ENCODE data around the gene RAD18.

RAD18 gene

DNA sequence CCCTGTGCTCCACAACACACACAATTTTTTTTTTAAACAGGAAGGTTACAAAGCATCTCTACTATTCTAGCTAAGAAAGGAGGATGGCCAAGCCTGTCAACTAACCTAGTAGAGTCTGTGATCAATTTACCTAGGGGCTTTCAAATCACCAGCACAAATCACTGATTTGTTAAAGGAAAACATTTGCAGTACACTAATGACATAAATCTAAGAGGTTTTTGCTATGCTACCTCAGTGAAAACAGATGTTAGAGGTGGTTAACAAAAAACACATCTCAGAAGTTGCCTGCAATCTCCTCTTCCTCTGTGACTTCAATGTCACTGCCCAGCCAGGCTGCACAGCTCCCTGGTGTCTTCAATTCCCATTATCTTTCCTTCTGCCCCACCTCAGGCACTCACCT, 72.0 kb downstream of the RAD18 start:
- no peak for DNase-seq

DNA sequence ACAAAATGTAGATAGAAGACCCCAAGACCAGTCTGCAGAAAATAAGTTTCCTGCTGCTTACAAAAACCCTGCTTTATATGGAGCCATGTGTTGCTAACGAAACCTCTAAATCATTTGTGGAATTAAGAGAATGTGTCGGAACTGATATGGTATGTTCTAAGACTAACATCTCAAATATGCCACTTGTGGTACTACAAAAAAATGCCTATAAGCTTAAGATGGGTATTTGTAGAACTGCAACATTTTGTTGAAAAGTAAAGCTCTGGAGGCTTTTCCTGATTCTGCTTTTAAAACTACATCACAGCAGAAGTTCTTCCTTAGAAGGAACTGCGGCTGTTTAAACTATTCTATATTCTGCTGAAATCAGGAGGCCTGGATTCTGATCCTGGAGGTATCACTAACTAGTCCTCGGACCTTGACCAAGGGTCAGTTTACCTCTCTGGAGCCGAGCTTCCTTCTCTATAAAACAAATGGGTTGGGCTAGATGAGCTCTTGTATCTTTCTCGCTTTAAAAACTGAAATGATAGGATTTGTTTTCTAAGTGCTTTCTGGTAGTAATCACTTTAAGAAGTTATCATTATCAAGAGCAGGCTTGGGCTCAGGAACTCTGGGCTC, 74.9 kb downstream of the RAD18 start:
- no peak for DNase-seq

DNA sequence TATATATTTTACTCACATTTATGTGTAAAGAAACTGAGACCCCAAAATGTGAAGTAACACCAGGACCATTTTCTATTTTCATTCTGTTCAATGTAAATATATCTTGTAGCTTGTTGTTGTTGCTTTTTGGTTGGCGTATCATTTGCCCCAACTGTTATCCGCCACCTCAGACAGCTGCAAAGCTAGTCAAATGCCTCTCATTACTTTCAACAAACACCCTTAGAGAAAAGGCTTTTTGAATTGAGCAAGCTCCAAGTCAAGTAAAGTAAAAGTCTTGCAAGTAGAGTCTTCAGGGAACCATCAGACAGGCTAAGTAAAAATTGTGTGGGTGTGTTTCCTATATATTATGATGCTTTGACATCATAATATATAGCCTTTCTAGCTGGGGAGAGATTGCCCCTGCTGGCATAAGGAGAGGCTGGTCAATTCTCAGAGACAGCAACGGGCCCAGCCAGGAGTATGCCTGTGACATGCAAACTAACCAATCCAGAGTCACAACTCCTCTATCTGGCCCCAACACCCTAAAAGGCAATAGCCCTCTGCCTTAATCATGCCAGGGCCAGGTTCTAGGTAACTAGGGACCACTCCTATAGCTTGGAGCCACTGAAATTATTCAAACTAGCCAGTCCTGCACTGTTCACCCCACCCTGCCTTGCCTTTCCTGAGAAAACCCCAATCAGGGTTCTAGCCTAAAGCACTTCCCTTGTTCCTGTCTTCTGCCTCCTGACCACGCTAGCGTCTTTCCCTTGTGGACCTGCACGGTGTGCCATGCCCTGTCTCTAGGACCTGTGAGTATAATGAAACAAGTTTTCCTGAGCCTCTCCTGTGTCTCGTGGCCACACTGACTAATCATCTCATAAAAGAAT, 75.6 kb downstream of the RAD18 start:
- no peak for DNase-seq

DNA sequence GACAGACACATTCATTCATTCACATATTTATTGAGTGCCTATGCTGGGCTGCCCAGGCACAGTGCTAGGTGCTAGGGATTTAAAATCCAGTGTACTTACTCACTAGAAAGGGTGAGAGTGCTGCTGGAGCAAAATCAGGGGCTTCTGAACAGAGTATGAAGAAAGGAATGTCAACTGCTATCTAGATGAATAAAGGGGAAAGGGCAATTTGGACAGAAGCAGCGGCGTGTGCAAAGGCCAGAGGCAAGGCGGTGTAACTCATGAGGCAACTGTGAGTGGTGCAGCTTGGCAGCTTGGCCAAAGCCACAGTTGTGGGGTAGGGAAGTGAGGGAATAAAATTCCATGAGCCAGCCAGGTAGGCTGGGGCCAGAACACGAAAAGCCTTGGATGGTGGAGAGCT, 76.7 kb downstream of the RAD18 start:
- DNase-seq = no peak

DNA sequence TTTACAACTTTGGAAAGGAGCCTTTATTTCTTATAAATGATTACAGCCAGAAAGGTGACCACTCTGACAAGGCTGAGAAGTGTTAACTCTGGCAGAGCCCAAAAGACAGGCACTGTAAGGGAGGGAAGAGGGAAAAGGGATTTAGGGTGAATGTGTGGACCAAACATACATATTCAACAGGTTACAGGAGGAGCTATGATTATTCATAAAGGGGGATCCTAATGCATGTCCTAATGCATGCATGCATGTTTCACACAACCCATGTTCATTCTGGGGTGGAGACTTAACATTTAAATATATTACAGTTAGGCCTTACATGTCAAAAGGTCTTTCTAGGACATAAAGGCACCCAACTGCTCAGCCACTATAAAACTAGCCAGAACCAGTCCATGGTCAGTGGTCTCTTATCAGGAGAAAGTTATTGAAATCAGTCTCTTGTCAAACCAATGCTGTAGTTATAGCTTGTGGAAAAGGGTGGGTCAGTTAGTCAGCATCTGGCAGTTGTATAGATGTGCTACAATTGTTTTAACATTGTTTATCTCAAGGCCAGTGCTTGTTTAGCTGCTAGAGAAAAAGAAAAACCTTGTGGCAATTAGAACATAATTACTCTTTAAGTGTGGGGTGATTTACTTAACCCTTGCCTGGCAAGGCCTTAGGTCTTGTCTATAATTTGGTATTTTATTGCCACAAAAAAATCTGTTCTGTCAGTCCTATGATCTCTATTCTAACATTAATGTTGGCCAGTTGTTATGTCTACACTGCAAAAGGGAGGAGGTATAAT, 77.5 kb downstream of the RAD18 start:
- DNase-seq = no peak

DNA sequence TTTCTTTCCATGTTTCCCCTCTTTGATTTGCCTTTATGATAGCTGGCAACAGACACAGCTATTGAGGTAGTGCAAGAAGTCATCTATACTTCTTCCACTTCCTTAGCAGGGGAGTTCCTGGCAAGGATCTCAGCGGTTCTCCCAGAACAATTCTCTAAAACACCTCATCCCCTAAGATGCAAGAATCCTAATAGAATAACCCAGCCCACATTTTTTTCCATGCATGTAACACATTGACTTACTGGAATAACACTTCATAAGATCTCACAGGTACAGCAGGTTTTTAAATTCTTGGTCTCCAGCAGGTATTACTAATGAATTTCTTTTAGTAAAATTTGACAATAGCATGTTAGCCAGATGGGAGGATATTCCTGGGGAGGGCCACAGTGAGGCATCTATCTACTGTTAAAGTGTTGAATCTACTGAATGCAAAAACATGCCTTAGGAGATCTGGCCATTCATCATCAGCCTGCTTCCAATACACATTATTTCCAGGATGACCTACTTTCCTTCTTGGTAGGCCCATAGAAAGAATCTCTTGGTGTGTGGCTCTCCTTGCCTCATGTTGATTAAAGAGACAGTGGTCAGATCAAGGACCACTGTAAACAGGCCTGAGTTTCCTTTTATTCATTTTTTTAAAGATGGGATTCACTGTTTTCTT, 78.5 kb downstream of the RAD18 start:
- DNase-seq = no peak

DNA sequence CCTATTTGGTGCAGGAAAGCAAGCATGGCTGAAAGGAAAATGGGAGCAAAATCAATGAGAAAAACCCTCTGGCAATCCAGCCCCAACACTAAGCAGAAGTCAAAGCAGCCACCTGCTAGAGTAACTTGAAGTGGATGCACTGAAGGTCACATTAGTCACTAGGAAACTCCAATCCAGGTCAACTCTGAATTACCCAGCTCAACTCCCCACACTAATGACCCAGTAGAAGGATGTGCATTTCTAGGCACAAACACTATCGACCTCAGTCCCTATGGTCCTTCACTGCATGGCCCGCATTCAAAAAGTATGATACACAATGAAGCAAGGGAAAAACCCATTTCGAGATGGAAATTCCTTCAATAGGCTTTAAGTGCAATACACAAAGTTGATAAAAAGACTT, 80.6 kb downstream of the RAD18 start:
- no peak for DNase-seq

DNA sequence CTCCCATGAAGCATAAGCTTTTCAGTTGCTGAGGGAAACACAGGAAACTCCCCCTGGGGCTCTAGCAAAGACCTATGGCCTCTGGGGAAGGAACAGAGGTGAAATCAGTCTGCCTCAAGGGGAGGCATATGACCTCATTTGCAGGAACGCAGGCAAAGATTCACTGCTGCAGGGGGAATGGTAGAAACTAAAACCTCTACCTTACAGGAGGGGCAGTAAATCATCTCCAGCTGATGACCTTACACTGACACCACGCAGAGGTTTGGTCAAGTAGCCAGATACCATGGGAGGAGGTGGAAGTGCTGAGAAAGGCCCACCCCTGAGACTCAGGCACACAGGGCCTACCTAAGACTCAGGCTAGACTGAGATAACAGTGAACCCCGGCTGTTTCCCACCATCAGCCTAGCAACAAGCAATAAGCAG, 81.1 kb downstream of the RAD18 start:
- DNase-seq = no peak

DNA sequence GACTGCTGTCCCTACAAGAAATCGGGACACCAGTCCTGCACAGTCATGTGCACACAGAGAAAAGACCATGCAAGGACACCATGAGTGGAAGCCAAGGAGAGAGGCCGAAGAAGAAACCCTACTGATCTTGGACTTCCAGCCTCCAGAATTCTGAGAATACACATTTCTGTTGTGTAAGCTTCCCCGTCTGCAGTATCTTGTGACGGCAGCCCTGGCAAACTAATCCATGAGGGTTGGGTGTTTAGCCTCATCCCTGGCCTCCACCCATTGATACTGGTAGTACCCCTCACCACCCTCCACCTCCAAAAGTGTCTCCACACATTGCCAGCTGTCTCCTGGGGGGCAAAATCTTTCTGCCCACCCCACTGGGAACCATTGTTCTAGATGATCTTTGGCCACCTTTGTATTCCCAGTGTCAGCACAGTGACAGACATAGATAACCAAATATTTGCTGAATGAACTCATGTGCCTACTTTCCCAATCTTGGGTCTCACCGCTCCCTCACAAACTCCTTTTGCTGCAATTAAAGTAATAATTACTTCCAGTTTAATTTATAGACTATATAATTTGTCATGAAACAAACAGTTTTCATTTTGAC, 83.8 kb downstream of the RAD18 start:
- DNase-seq = no peak

DNA sequence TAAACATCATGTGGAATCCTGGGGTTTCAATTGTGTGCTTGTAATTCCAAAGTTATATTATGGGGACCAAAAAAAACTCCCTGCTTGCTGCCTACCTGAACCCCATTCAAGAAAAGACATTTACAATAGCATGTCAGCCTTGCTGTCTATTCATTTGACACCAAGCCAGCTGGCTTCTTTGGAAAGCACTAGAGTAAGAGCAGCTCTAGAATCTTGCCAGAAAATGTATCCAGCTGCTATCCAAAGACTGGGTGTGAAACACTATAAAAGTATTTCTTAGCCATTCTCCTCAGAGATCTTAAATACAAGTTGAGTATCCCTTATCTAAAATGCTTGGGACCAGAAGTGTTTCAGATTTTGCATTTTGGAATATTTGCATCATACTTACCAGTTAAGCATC, 87.4 kb downstream of the RAD18 start:
- no peak for DNase-seq

DNA sequence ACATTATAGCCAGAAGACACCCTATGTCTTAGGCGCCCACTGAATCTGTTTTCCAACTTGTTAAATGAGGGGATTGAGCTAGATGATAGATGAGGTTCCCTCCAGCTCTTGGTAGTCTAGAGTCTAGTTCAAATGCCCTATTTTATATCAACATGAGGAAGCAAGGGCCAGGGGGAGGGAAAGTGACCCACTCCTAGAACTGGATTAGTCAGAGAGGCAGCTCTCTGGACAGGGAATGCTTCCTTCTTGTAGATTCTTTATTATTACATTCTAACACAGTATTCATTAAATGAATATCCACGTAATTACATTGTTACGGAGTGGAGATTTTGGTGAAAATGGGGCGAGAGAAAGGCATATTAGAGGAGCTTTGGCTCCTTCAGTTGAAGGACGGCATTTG, 89.5 kb downstream of the RAD18 start:
- DNase-seq = no peak

DNA sequence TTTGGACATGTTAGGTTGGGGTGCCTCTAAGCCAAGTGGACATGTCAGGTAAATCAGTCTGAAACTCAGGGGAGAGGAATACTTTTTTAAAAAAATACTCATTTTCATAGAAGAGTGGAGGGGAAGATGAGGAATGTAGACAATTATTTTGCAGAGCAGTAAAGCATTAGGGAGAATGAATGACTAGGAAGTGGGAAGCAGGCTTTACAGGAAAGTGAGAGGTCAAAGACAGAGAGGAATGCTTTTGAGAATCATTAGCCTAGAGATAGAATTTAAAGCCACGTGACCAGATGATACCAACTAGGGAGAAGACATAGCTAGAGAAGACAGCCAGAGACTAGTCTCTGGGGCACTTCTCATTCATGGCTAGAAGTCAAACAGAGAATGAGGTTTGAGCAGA, 91.0 kb downstream of the RAD18 start:
- DNase-seq = no peak

DNA sequence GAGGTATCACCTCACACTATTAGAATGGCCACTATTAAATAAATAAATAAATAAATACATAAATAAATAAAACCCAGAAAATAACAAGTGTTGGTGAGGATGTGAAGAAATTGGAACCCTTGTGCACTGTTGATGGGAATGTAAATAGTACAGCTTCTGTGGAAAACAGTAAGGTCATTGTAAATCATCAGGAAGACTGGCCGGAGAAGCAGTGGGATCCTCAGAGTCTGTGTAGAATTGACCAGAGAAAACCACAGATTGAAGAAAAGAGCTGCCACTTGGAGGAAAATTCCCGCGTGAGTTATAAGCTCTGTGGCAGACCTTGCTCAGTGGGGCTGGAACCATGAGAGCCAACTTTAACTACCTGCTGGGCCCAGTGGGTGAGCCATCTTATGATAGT, 92.0 kb downstream of the RAD18 start:
- no peak for DNase-seq

DNA sequence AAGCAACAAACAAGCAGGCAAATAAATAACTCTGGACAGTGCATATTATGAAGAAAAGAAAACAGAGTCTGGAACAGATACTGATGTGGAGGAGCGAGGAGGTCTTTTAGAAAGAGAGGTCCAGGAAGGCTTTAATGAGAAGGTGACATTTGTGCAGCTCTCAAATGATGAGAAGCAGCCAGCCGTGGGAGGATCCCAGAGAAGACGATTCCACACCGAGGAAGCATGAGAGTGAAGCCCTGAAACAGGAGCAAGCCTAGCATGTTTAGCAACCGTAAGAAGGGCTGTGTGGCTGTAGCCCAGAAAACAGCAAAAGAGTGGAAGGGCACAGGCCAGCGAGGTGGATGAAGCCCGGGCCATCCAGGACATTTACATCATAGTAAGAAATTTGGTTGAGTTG, 93.1 kb downstream of the RAD18 start:
- no peak for DNase-seq

DNA sequence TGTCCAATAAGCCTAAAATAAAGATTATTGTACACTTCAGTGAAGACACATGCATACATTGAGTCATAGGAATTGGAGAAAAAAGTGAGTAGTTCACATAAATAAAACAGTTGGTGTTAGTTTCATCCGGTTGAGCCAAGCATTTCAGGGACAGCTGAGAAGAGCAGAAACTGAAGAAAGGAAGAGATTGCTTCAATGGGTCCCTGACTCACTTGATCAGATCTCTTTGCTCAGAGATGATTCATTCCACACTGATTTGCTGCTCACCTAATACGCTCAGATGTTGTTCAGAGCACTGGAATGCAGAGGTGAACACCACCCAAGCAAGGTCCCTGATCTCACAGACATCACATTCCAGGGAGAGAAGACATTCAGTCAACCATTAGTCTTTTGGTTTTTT, 93.7 kb downstream of the RAD18 start:
- DNase-seq = no peak

DNA sequence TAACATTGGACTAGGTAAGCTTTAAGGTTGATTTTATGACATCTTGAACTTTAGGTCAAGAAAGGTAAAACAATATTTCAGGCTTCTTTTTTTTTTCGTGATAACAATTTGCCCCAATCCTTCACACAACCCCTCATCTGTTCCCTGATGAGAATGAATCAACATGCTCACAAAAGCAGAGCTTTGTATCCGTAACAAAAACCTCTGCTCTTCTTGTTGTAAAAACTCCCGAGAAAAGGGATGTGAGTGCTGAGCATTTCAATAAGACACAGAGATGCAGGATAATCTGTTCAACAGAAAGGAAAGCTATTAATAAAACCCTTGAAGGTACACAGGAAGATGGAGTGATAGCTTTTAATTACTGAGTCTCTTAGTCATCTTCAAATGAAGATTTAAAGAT, 94.3 kb downstream of the RAD18 start:
- DNase-seq = no peak

DNA sequence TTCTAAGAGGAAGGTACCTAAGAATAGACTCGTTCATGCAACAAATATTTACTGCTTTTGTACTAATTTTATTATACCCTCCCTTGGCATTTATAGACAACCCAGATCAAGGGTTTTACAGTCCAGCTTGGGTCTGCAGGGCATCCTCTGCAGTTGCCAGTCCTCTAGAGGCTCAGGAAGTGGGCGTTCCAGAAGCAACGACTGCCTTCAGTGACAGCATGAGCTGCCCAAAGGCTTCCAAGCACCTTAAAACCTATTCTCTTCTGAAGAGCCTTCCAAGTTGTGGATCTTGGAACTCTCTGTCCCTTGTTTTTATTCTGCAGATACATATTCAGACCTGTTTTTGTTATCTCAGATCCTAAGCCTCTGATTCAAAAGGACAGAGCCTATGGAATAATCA, 95.6 kb downstream of the RAD18 start:
- DNase-seq = no peak

DNA sequence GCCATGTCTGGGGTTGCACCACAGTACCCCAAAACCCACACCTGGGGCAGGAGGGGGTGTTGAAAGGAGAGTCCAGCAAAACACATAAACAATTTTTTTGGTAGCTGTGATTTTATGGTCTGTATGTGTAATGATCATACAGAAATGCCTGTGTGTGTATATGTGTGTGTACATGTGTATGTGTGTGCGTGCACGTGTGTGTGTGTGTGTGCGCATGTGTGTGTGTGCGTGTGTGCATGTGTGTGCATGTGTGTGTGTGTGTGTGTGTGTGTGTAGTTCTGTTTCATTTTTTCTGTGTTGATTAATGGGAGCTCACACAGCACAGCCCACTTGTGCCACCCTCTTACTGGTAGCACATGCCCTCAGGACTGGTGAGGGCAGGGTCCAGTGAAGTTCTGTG, 97.6 kb downstream of the RAD18 start:
- no peak for DNase-seq

DNA sequence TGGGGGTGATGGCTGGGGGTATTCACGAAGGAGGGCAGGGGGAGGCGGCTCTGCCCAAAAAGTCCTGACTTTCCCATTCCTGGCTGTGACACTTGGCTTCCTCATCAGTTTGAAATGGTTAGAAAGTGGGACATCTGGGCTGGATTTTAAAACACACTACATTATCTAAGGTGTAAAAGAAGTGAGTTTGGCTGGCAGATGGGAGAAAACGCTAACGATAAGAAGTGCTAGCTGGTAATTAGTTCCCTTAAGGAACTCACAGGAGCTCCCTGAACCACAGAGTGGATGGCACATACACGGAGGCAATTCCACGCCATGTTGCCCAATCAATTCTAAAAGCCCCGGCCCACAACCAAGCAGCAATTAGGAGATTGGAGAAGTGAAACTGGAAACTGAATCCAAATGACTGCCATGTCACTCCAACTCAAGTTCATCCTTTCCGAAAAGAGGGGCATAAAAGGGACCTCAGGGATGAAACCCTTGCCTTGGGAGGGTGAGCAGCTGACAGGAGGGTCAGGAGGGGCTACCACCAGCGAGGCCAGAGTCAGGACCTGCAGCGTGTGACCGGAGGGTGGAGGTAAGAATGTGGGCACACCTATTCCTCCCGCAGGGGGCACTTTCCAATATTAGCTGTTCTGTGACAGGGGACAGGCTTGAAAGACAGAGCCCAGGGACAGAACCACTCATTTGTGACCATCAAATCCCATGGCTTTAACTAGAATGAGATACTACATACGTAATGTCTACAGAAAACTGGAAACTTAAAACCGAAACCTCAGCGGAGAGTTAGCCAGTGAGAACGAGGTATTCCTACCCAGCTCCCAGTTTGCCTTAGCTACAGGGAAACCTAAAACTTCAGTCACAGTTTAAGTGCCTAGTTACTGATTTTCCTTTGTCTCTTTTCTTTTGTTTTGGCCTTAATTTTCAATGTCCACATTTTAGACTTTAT, 98.6 kb downstream of the RAD18 start:
- peak in 1 of 2 donors; percentile 15 for DNase-seq

DNA sequence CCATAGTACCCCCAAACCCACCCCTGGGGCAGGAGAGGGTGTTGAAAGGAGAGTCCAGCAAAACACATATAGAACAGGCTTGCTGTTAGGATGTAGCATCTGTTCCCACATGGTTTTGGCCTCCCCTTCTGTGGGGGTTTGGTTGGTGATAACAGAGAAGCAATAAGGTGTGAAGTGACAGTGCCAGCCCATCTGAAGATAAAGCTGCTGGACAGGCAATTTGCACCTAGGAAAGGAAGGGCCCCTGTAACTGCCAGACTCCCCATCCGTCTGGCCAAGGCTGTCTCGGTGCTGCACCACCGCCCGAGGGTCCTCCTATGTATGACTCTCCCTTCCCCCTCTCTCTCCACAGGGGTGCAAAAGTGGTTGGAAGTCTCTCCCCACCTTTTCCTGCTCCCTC, 99.4 kb downstream of the RAD18 start:
- DNase-seq = no peak

DNA sequence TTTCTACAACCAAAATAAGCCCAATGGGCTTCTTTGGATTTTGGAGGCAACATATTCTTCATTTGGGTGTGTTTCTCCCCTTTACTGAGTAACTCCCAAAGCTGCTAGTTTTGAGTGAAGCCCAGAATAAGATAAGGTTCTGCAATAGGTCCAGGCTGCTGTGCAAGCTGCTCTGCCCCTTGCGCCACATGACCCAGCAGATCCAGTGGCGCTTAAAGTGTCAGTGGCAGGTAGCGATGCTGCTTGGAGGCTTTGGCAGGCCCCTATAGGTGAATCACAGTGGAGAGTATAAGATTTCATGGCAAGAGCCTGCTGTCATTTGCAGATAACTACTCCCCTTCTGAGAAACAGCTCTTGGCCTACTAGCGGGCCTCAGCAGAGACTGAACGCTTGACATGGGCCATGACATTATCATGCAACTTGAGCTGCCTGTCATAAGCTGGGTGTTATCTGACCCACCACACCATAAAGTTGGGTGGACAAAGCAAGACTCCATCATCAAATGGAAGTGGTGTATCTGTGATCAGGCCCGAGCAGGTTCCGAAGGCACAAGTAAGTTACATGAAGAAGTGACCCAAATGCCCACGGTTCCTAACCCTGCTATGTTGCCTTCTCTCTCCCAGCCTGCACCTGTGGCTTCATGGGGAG, 105.4 kb downstream of the RAD18 start:
- DNase-seq = no peak
